ENCODE data around the gene MLF2. TPM values are rescaled to one million over a fixed set of nuclear protein-coding genes. Genes with fewer than 3 reads are reported as not detected.
A peak's percentile ranks its signal among the peaks of the same experiment; 100 is the strongest.

Gene MLF2, protein sequence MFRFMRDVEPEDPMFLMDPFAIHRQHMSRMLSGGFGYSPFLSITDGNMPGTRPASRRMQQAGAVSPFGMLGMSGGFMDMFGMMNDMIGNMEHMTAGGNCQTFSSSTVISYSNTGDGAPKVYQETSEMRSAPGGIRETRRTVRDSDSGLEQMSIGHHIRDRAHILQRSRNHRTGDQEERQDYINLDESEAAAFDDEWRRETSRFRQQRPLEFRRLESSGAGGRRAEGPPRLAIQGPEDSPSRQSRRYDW
- 161 and 175 TPM in 2 replicates for total RNA-seq (2014; rRNA removed; shearing (Covaris generic))

DNA sequence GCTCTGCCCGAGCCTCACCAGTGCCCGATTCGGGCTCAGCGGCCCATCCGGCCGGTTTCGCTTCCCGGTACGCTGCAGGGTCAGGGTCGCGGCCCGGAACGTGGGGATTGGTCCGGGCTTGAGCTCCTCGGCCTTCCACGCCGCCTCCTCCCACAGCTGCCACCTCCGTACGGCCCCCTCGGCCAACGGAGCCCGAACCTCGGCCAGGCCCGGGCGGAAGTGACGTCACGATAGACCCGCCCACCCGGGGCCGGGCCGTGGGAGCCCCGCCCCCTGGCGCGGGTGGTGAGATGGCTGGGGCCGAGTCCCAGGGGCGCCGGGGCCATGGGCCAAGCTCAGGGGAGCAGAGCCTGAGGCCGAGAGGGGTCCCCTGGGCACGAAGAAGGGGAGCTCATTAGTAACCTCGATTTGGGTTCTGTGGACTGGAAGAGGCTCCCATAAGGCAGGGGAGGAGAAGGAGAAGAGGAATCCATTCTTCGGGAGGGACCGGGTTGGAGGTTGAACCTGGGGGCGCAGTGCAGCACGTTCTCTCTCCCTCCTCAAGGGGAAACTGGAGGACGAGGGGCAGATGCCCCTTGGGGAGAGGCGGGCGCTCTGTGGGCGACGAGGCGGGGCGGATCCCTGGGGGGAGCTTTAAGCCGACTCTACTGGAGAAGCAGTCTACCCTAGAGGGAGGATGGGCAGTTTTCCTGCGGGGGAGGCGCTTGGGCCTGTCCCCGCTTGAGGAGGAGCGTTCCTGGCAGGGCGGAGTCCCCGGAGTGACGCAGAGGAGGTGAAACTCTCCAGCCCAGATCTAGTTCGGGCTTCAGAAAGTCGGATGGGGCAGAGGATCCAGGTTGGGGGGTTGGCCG, at the start of gene MLF2:
TSS of gene MLF2 (minus strand) at position 221 of the 851 bp plus-strand sequence. CDS start 807 bp downstream, outside the sequence.
- H3K4me3 ChIP-seq: peak within 1 kb of the TSS; percentile 93
- peak within 1 kb of the TSS; percentile 78 for H3K27ac ChIP-seq
- peaks cover 10% of the 10 kb centered on the region for H3K4me1 ChIP-seq
- DNase-seq: peak; percentile 98
- H3K27me3 ChIP-seq: no peaks in the 10 kb centered on the region
- no peaks in the 10 kb centered on the region for H3K9me3 ChIP-seq (replicated peaks)
- peaks cover 30% of the 10 kb centered on the region for H3K36me3 ChIP-seq

DNA sequence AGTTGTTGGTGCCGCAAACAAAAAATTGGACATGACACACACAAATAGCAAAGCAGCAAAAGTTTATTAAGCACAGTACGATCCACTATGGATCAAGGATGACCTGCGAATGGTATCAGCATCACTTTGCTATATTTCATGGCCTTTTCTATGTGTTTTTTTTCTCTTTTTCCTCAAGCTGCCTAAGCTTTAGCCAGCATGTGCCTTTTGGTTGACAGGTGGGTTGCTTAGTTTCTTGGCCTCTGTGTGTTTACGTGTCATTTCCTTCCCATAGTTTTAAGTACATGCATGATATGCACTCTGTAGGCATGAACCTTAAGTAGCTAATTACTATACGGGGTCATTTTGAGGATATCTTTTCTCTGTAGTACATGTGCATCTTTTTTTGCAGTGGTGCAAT, 46.2 kb upstream of the MLF2 start:
- Histone ChIP-seq H3K9me3 (replicated peaks) (no peaks in the 10 kb centered on the region), H3K36me3 (no peaks in the 10 kb centered on the region)
- DNase-seq: no peak

DNA sequence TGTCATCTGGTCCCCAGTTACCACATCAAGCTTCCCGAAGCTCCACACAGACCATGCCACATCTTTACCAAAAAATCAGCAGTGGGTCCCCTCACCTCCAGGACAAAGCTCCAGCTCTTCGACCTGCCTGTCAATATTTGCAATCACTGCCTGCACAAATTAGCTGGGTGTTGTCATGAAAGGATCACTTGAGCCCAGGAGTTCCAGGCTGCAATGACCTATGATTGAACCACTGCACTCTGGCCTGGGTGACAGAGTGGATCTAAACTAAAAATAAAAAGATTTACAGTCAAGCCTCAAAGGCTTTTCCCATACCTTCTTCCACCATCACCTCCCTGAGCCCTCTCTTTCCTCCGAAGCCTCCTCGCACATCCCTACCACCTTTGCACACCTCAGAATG, 43.6 kb upstream of the MLF2 start:
- peaks cover 14% of the 10 kb centered on the region for H3K27me3 ChIP-seq
- H3K36me3 ChIP-seq: no peaks in the 10 kb centered on the region
- no peak for DNase-seq
- H3K4me1 ChIP-seq: peaks cover 4% of the 10 kb centered on the region; the same call in 1 of the 2 replicates
- no peaks in the 10 kb centered on the region for H3K9me3 ChIP-seq (replicated peaks)
- H3K4me3 ChIP-seq: no peak overlapping the region
- H3K27ac ChIP-seq: no peak overlapping the region

More for the DNA sequence above, 46.2 kb upstream of the MLF2 start:
- Histone ChIP-seq H3K4me3 (no peak overlapping the region), H3K4me1 (no peaks in the 10 kb centered on the region), H3K27ac (no peak overlapping the region), H3K27me3 (peaks cover 14% of the 10 kb centered on the region)

DNA sequence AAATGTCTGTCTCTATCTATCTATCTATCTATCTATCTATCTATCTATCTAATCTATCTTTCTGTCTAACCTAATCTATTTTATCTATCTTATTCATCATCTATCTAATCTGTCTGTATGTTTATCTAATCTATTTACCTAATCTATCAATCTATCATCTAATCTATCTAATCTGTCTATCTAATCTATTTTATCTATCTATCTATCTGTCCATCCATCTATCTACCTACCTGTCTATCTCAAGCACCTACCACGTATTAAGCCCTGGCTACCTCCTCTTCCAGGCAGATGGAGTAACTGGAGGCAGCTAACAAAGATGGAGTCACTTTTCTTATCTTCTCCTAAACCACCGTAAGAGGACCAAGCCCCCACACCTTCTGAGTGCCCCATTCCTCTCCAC, 42.1 kb upstream of the MLF2 start:
- DNase-seq: no peak
- H3K27ac ChIP-seq: no peak overlapping the region
- H3K9me3 ChIP-seq (replicated peaks): no peaks in the 10 kb centered on the region
- peaks cover 14% of the 10 kb centered on the region for H3K27me3 ChIP-seq
- no peaks in the 10 kb centered on the region for H3K36me3 ChIP-seq
- peaks cover 4% of the 10 kb centered on the region; the same call in 1 of the 2 replicates for H3K4me1 ChIP-seq
- H3K4me3 ChIP-seq: no peak overlapping the region

DNA sequence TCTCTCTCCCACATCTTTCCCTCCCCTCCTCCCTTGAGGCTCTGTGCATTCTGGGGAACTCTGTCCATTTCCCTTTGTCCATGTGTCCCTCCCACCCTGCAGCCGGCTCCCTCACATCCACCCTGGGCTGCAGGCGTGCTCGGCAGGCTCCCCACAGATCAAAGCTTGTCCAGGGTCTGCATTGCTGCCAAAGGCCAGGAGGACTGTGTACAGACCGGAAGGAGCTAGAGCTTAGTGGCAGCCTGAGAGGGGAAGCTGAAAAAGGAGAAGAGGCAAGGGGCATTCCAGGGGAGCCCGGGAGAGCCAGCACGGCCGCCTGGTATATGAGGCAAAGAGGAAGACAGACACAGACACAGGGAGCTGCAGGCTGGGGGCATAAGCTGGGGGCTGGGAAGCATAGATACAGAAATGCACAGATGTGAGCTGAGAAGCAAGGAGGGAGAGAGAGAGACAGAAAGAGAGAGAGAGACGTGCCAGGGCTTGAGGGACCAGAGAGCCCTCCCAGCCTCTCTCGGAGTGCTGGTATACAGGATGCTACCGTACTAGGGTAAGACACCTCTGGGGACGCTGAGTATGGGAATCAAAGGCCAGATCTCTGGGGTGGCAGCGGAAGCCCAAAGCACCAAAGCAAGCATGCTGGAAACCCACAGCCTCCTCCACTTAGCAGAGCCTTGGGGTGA, 39.7 kb upstream of the MLF2 start:
- peak; percentile 40 to 58 for DNase-seq
- H3K27me3 ChIP-seq: peaks cover 14% of the 10 kb centered on the region
- H3K36me3 ChIP-seq: no peaks in the 10 kb centered on the region
- peaks cover 4% of the 10 kb centered on the region; the same call in 1 of the 2 replicates for H3K4me1 ChIP-seq
- H3K4me3 ChIP-seq: peak overlapping the region; percentile 24
- H3K9me3 ChIP-seq (replicated peaks): no peaks in the 10 kb centered on the region
- no peak overlapping the region for H3K27ac ChIP-seq

DNA sequence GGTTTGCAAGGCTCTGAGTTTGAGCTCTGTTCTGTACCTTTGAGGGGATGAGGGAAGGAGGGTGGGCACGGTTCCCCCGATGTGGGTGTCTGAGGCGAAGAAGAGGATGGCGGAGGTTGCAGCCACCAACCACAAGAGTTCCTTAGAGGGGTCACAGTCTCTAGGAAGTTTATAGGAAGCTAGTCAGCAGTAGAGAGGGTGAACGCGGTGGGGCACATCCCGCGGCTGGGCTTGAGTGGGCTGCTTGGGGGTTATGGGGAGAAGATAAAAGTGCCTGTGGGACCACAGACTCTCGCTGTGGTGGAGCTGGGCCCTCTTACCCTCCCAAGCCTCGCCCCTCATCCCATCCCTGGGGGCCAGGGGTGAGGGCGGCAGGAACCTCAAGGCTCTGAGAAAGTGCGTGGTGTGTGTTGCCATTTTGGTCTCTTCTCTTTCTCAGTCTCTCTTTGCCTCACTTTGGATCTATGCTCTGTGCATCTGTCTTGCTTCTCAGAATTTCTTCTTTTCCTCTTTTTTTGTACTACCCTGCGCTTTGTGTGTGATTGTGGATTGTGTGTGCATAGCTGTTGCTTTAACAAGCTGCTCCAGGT, 39.1 kb upstream of the MLF2 start:
- DNase-seq: no peak
- H3K27ac ChIP-seq: no peak overlapping the region
- H3K4me3 ChIP-seq: peak overlapping the region; percentile 24
- peaks cover 14% of the 10 kb centered on the region for H3K27me3 ChIP-seq
- peaks cover 4% of the 10 kb centered on the region; the same call in 1 of the 2 replicates for H3K4me1 ChIP-seq
- H3K9me3 ChIP-seq (replicated peaks): no peaks in the 10 kb centered on the region
- no peaks in the 10 kb centered on the region for H3K36me3 ChIP-seq

DNA sequence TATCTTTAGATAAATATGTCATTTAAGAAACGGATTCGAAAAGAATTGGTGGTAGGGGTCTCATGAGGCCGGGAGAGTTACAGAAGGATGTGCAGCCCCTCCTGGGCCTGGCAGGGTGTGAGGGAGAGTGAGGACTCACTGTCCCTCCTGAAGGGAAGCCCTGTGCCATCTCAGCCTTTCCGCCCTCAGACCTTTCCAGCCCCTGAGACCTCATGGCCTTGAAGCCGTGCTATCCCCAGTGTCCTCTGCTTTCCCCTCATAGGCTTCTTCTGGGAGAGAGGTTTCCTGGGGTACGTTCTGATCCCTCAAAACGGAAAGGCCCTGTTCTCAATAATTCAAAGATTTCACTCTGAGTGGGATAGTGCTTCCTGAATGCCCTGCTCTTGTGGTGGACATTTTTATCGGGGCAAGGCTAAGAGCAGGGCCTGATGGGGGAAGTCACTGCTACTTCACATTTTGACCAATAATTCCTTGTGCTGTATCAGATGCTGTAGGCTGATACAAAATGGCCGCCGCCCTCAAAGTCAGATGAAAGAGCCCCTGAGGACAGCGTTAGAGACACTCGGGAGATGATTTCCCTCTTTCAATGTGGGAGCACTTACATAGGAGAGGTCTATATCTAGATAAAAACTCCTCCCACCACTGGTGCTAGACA, 37.7 kb upstream of the MLF2 start:
- no peak for DNase-seq
- Histone ChIP-seq H3K4me1 (peaks cover 4% of the 10 kb centered on the region; the same call in 1 of the 2 replicates), H3K9me3 (replicated peaks) (no peaks in the 10 kb centered on the region), H3K27ac (no peak overlapping the region), H3K36me3 (no peaks in the 10 kb centered on the region), H3K4me3 (no peak overlapping the region), H3K27me3 (peaks cover 5% of the 10 kb centered on the region)

DNA sequence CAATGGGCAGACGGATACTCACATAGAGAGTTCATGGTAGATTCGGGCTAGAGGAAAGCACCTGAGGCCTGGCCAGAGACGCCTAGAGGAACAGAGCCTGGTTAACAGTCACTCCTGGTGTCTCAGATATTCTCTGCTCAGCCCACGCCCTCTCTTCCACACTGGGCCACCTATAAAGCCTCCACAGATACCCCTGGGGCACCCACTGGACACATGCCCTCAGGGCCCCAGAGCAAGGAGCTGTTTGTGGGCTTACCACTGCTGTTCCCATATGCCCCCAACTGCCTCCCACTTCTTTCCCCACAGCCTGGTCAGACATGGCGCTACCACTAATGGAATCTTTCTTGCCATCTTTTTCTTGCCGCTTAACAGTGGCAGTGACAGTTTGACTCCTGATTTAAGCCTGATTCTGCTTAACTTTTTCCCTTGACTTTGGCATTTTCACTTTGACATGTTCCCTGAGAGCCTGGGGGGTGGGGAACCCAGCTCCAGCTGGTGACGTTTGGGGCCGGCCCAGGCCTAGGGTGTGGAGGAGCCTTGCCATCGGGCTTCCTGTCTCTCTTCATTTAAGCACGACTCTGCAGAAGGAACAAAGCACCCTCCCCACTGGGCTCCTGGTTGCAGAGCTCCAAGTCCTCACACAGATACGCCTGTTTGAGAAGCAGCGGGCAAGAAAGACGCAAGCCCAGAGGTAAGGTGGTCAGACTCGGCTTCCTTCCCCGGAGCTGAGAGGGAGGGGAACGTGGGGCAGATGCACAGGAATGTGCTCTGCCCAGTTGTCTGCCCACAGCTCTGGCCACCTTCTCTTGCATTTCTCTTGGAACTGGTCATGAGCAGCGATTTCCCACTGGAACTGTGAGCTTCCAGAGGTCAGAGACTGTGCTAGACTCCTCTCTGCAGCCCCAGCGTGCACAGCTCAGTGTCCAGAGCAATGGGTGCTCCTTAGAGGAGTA, 36.3 kb upstream of the MLF2 start, which contains the start of gene CD4:
TSS of gene CD4 (plus strand) at position 557 of the 953 bp plus-strand sequence. CDS start 10,611 bp downstream, outside the sequence.
- DNase-seq: no peak
- Histone ChIP-seq H3K4me3 (no peak within 1 kb of the TSS), H3K4me1 (peaks cover 9% of the 10 kb centered on the region; the same call in 1 of the 2 replicates), H3K27ac (no peak within 1 kb of the TSS), H3K36me3 (no peaks in the 10 kb centered on the region), H3K9me3 (replicated peaks) (no peaks in the 10 kb centered on the region), H3K27me3 (no peaks in the 10 kb centered on the region; the same call in 1 of the 2 replicates)

DNA sequence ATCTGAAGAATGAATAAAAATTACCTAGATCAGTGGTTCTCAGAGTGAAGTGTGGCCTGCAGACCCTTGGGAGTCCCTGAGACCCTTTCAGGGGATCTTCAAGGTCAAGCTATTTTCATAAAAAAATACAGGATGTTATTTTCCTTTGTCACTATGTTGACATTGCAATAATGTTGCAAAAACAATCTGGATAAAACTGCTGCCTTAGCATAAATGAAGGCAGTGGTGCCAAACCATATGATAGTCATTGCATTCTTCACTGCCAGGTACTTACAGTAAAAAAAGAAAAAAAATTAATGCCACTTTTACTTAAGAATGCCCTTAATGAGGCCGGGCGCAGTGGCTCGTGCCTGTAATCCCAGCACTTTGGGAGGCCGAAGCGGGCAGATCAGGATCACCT, 34.4 kb upstream of the MLF2 start:
- no peaks in the 10 kb centered on the region for H3K36me3 ChIP-seq
- no peak for DNase-seq
- H3K27me3 ChIP-seq: no peaks in the 10 kb centered on the region

DNA sequence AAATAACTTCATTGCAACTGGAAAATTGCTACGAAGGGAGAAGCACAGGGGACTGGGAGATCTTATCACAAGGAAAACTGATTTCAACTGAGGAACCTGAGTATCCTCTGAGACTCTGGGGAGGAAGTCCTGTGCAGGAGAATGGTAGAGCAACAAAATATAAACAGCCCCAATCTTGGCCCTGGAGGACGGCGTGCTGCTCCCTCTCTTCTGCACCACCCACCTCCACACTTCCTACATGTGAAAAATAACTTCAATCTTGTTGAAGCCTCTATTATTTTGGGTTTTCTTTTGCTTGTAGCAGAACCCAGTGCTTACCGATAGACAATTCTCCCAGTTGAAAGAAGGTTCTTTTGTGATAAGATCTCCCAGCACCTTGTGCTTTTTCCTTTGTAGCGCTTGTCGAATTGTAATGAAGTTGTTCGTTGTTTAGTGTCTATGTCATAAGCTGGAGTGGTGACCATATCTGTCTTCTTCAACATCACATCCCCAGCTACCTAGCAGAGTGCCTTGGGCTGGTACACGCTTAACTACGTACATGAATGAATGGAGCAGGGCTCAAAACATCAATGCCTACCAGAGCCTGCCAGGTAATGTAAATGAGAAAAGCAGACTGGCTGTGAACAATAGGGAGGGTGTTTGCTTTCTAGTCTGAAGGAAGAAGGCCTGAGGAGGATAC, 33.6 kb upstream of the MLF2 start:
- Histone ChIP-seq H3K9me3 (replicated peaks) (no peaks in the 10 kb centered on the region), H3K4me3 (no peak overlapping the region), H3K36me3 (no peaks in the 10 kb centered on the region), H3K27me3 (no peaks in the 10 kb centered on the region), H3K27ac (no peak overlapping the region), H3K4me1 (peaks cover 9% of the 10 kb centered on the region; the same call in 1 of the 2 replicates)
- DNase-seq: no peak

More for the DNA sequence above, 34.4 kb upstream of the MLF2 start:
- Histone ChIP-seq H3K4me1 (peaks cover 11% of the 10 kb centered on the region; the same call in 1 of the 2 replicates), H3K4me3 (no peak overlapping the region), H3K27ac (no peak overlapping the region), H3K9me3 (replicated peaks) (no peaks in the 10 kb centered on the region)

DNA sequence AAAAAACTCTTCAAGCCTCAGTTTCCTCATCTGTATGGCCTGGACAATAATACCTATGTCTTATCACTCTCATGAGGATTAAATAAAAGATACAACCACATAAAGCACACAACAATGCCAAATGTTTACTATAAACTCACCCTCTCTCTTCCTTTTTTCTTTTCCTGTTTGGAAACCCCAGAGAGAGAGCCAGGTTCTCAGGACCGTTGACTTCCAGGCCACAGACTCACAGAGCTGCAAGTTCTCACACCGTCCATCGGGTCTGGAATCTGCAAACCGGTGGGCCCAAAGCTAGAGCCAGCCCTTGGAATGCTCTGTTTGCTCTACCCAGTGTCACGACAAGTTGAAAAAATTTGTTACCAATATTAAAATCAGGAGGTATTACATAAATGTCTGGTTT, 31.8 kb upstream of the MLF2 start:
- Histone ChIP-seq H3K27me3 (no peaks in the 10 kb centered on the region), H3K4me3 (no peak overlapping the region), H3K9me3 (replicated peaks) (no peaks in the 10 kb centered on the region), H3K4me1 (peaks cover 9% of the 10 kb centered on the region; the same call in 1 of the 2 replicates), H3K27ac (no peak overlapping the region), H3K36me3 (no peaks in the 10 kb centered on the region)
- DNase-seq: no peak

DNA sequence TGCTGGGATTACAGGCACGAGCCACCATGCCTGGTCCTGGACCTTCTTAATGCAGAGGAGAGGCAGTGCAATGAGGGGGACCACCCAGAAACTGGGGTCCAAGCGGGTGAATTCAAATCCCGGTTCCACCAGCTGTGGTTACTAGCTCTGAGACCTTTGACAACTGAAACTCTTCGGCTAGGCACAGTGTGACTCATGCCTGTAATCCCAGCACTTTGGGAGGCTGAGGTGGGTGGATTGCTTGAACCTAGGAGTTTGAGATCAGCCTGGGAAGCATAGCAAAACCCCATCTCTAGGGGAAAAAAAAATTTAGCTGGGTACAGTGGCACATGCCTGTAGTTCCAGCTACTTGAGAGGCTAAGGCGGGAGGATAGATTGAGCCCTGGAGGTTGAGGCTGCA, 31.4 kb upstream of the MLF2 start:
- Histone ChIP-seq H3K9me3 (replicated peaks) (no peaks in the 10 kb centered on the region), H3K27me3 (no peaks in the 10 kb centered on the region), H3K36me3 (no peaks in the 10 kb centered on the region), H3K27ac (no peak overlapping the region), H3K4me1 (peaks cover 9% of the 10 kb centered on the region; the same call in 1 of the 2 replicates), H3K4me3 (no peak overlapping the region)
- peak; percentile 33 to 49 for DNase-seq
